Common myeloid progenitor, CD34-positive (primary cell): ENCODE measurements around the gene WDTC1.
A peak's percentile ranks its signal among the peaks of the same experiment; 100 is the strongest.

Source experiments
- CTCF ChIA-PET: fragments of 350-600 bp; sonication (Branson Sonifier 250); formaldehyde crosslinking; loops from one replicate; lab custom pipeline; 2021; ENCODE audit warnings: antibody characterized with exemption; lab: Charles Lee
- POLR2A ChIA-PET: fragments of 350-600 bp; sonication (Branson Sonifier 250); formaldehyde crosslinking; loops from one replicate; lab custom pipeline; 2021; ENCODE audit warnings: antibody characterized with exemption; lab: Charles Lee
- DNase-seq, 3 donors: peaks; one replicate each; pipeline versions ENCODE4 v3.0.0 to v3.0.0-alpha.2; 2013
- H3K27ac ChIP-seq, 2 experiments: 1 replicate in 1 of 2; 2 replicates in 1 of 2; pipeline ENCODE4 v1.7.0; 2013; ENCODE audit warnings: inconsistent platforms in 2 of 2, low read length in 2 of 2, mild to moderate bottlenecking in 2 of 2, low read depth in 1 of 2, moderate library complexity in 1 of 2; ENCODE audit not compliant: severe bottlenecking in 2 of 2, insufficient read depth in 1 of 2, poor library complexity in 1 of 2
- H3K27me3 ChIP-seq, 5 experiments: replicated peaks in 2 of 5; 1 replicate in 3 of 5; 2 replicates in 2 of 5; pipeline versions ENCODE4 v1.6.1 to v1.7.0; 2013; ENCODE audit warnings: low read length in 4 of 5, mild to moderate bottlenecking in 2 of 5, moderate library complexity in 2 of 5, inconsistent platforms in 1 of 5; ENCODE audit not compliant: insufficient read depth in 5 of 5, control insufficient read depth in 4 of 5
- H3K36me3 ChIP-seq, 4 experiments: 1 replicate in 2 of 4; 2 replicates in 2 of 4; pipeline versions ENCODE4 v1.6.1 to v1.7.0; 2013; ENCODE audit warnings: low read length in 3 of 4, control low read depth in 1 of 4, mild to moderate bottlenecking in 1 of 4; ENCODE audit not compliant: control insufficient read depth in 4 of 4, insufficient read depth in 4 of 4
- H3K4me1 ChIP-seq, 4 experiments: 1 replicate in 3 of 4; 2 replicates in 1 of 4; pipeline versions ENCODE4 v1.6.1 to v1.7.1; 2013; ENCODE audit warnings: low read length in 3 of 4, mild to moderate bottlenecking in 3 of 4, control low read depth in 1 of 4, inconsistent platforms in 1 of 4, moderate library complexity in 1 of 4; ENCODE audit not compliant: control insufficient read depth in 4 of 4, insufficient read depth in 4 of 4; ENCODE audit errors: control extremely low read depth in 1 of 4
- H3K4me3 ChIP-seq, 7 experiments: 1 replicate in 4 of 7; 2 replicates in 3 of 7; pipeline versions ENCODE4 v1.5.1 to v1.7.0; 2013; ENCODE audit warnings: mild to moderate bottlenecking in 7 of 7, low read length in 6 of 7, moderate library complexity in 6 of 7, inconsistent platforms in 2 of 7, low read depth in 2 of 7, control low read depth in 1 of 7; ENCODE audit not compliant: insufficient read depth in 4 of 7, control insufficient read depth in 1 of 7; ENCODE audit errors: extremely low read depth in 1 of 7
- H3K9me3 ChIP-seq, 5 experiments: 1 replicate in 4 of 5; 2 replicates in 1 of 5; pipeline versions ENCODE4 v1.6.1 to v1.7.1; 2013; ENCODE audit warnings: low read length in 4 of 5, mild to moderate bottlenecking in 2 of 5, inconsistent platforms in 1 of 5, low read depth in 1 of 5, moderate library complexity in 1 of 5; ENCODE audit not compliant: control insufficient read depth in 4 of 5, insufficient read depth in 2 of 5; ENCODE audit errors: control extremely low read depth in 1 of 5
- WGBS: methylation state at CpG from one replicate; pipeline ENCODE4 v1.1.5; 2013; ENCODE audit not compliant: insufficient coverage; 5-methylcytosine and 5-hydroxymethylcytosine counted together

Gene WDTC1

DNA sequence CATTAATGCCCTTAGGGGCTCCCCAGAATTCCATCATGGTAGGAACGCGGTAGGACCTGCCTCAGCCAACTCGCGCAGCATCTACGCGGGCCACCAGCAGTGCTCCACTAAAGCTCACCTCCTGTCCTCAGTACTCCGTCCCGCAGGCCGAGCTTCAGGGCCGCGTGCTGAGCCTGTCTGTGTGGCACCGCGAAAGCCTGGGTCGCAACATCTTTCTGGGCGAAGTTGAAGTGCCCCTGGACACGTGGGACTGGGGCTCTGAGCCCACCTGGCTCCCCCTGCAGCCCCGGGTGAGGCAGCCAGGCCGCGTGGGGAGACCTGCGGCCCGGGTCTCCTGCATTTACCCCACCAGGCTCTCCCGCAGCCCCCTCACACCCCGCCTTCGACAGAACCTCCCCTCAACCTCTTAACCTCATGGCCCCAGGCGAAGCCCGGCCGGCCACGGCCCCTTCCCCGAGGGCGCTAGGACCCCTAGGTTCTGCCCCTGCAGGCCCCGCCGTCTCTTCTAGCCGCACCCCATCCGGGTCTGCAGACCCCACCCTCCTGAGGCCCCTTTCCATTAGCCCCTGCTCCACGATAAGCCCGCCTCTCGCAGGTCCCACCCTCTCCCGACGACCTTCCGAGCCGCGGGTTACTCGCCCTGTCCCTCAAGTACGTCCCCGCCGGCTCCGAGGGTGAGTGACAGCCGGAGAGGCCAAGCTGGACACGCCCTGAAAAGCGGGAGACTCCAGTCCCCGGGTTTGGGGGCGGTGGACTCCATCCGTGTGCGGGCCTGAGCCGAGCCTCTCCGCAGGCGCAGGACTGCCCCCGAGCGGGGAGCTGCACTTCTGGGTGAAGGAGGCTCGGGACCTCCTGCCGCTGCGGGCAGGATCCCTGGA, 116.5 kb downstream of the WDTC1 start:
- Histone ChIP-seq H3K27ac (no peak overlapping the region), H3K4me3 (no peak overlapping the region), H3K36me3 (peaks cover 0 to 57% (median 24%) of the 10 kb centered on the region in 4 experiments), H3K27me3 (no peaks in the 10 kb centered on the region), H3K4me1 (peaks cover 0 to 11% (median 3%) of the 10 kb centered on the region in 4 experiments), H3K9me3 (no peaks in the 10 kb centered on the region)
- ChIA-PET CTCF (interaction anchor here (0.8 to 10.3 kb wide), 3 partner anchors 7 to 37 kb away, joined by 5 to 102 read pairs (median 7); partner anchors contain the start of gene SYTL1), POLR2A (no interaction called here)
- WGBS = 94% methylated on average over 44 of the region's 62 CpGs
- DNase-seq = no peak

- POLR2A ChIA-PET = no interaction called here
- Histone ChIP-seq H3K36me3 (peaks cover 0 to 57% (median 21%) of the 10 kb centered on the region in 4 experiments), H3K27ac (no peak overlapping the region), H3K27me3 (no peaks in the 10 kb centered on the region), H3K4me1 (peaks cover 0 to 13% (median 5%) of the 10 kb centered on the region in 4 experiments), H3K9me3 (no peaks in the 10 kb centered on the region), H3K4me3 (no peak overlapping the region)
- whole genome bisulfite sequencing = 88% methylated on average over 3 of the region's 8 CpGs
- DNase-seq = no peak
- CTCF ChIA-PET = interaction anchor here (0.8 to 10.3 kb wide), 4 partner anchors 7 to 36 kb away, joined by 3 to 102 read pairs (median 6); partner anchors contain the start of gene SYTL1
These were observed 117.2 kb downstream of the WDTC1 start for GRCh38 chr1:27351541-27352107.

- peaks cover 0 to 50% (median 16%) of the 10 kb centered on the region in 4 experiments for H3K36me3 ChIP-seq
- no peak overlapping the region for H3K27ac ChIP-seq
- WGBS = 96% methylated on average over 13 of the region's 13 CpGs
- H3K9me3 ChIP-seq = no peaks in the 10 kb centered on the region
- peaks cover 0 to 27% (median 16%) of the 10 kb centered on the region in 4 experiments for H3K4me1 ChIP-seq
- ChIA-PET POLR2A (no interaction called here), CTCF (interaction anchor here (0.8 to 10.3 kb wide), 5 partner anchors 9 to 41 kb away, joined by 3 to 102 read pairs (median 4); partner anchors contain the start of genes FCN3 and SYTL1)
- H3K4me3 ChIP-seq = no peak overlapping the region
- no peak for DNase-seq
- H3K27me3 ChIP-seq = no peaks in the 10 kb centered on the region
These were observed 118.7 kb downstream of the WDTC1 start for GRCh38 chr1:27353166-27353565.

DNA sequence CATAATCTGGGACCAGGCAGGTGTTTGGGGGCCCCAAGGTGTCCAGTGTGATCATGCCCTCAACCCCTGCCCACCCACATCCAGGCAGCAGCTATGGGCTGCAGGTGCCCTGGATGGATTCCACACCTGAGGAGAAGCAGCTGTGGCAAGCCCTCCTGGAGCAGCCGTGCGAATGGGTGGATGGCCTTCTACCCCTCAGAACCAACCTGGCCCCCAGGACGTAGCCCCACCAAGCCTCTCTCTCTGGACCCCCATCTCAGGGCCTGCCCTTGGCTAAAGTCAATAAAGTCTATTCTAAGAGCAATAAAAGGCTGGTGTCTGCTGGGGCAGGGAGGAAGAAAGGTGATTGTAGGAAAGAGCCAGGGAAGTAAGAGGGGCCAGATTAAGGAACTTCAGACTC, 119.2 kb downstream of the WDTC1 start:
- no peaks in the 10 kb centered on the region for H3K27me3 ChIP-seq
- H3K4me1 ChIP-seq = peaks cover 0 to 26% (median 16%) of the 10 kb centered on the region in 4 experiments
- peaks cover 0 to 50% (median 16%) of the 10 kb centered on the region in 4 experiments for H3K36me3 ChIP-seq
- no peaks in the 10 kb centered on the region for H3K9me3 ChIP-seq
- DNase-seq = no peak
- WGBS = no CpG with 5 or more reads among the region's 3 CpGs
- ChIA-PET CTCF (interaction anchor here (0.8 to 10.3 kb wide), 7 partner anchors 9 to 57 kb away, joined by 3 to 102 read pairs (median 4); partner anchors contain the start of gene SYTL1), POLR2A (no interaction called here)
- no peak overlapping the region for H3K4me3 ChIP-seq
- no peak overlapping the region for H3K27ac ChIP-seq

GRCh38 chr1:27355683-27356082, 121.3 kb downstream of the WDTC1 start:
- H3K9me3 ChIP-seq = no peaks in the 10 kb centered on the region
- H3K27me3 ChIP-seq = no peaks in the 10 kb centered on the region
- peaks cover 0 to 30% (median 18%) of the 10 kb centered on the region in 4 experiments for H3K4me1 ChIP-seq
- H3K27ac ChIP-seq = no peak overlapping the region
- POLR2A ChIA-PET = interaction anchor here (1.4 kb wide), 1 partner anchor 10 kb away, joined by 5 read pairs; no protein-coding TSS in a partner anchor
- H3K36me3 ChIP-seq = peaks cover 0 to 36% (median 11%) of the 10 kb centered on the region in 4 experiments
- WGBS = 96% methylated on average over 4 of the region's 5 CpGs
- no peak overlapping the region for H3K4me3 ChIP-seq
- CTCF ChIA-PET = interaction anchor here (0.8 to 10.3 kb wide), 11 partner anchors 12 to 56 kb away, joined by 3 to 102 read pairs (median 4); partner anchors contain the start of genes GPR3, MAP3K6 and SYTL1
- no peak for DNase-seq

- Histone ChIP-seq H3K36me3 (peaks cover 0 to 30% (median 8%) of the 10 kb centered on the region in 4 experiments), H3K27ac (no peak overlapping the region), H3K4me3 (peak overlapping the region in 1 of 7 experiments; percentile 73), H3K27me3 (no peaks in the 10 kb centered on the region), H3K9me3 (no peaks in the 10 kb centered on the region), H3K4me1 (peaks cover 0 to 33% (median 19%) of the 10 kb centered on the region in 4 experiments)
- DNase-seq = peak in 2 of 3 donors; percentile 38 to 61
- WGBS = 96% methylated on average over 13 of the region's 13 CpGs
- ChIA-PET POLR2A (interaction anchor here (0.6 to 1.4 kb wide), 2 partner anchors 9 to 40 kb away, joined by 3 to 5 read pairs; no protein-coding TSS in a partner anchor), CTCF (interaction anchor here (0.8 to 10.3 kb wide), 11 partner anchors 12 to 57 kb away, joined by 3 to 102 read pairs (median 6); partner anchors contain the start of genes GPR3, MAP3K6 and SYTL1)
These were observed 121.8 kb downstream of the WDTC1 start for GRCh38 chr1:27356277-27356618.
